Right atrium auricular region (tissue), 2 donors: Measurements from ENCODE around the gene CXCR6. TPM values are rescaled to one million over a fixed set of nuclear protein-coding genes. Genes with fewer than 3 reads are reported as not detected.

Source experiments
- DNase-seq: peaks from one replicate; pipeline ENCODE4 v3.0.0-alpha.2; 2019; ENCODE audit warnings: low spot score
- H3K27ac ChIP-seq, 2 donors: fragments of 200-600 bp; sonication (generic); 1 replicate in 1 of 2; 2 replicates in 1 of 2; pipeline ENCODE4 v1.5.1; 2016 to 2019
- H3K27me3 ChIP-seq, 2 donors: fragments of 200-600 bp; sonication (generic); one replicate each; pipeline versions ENCODE4 v1.5.1 to v1.6.0; 2017 to 2019
- H3K36me3 ChIP-seq: fragments of 200-600 bp; sonication (generic); one replicate; pipeline ENCODE4 v1.5.1; 2016
- H3K4me1 ChIP-seq, 2 donors: fragments of 200-600 bp; sonication (generic); one replicate each; pipeline versions ENCODE4 v1.5.1 to v1.6.0; 2017 to 2019
- H3K4me3 ChIP-seq, 2 donors: fragments of 200-600 bp; sonication (generic); 1 replicate in 1 of 2; 2 replicates in 1 of 2; pipeline ENCODE4 v1.5.1; 2017 to 2019; ENCODE audit warnings: mild to moderate bottlenecking in 1 of 2, moderate library complexity in 1 of 2
- H3K9me3 ChIP-seq, 2 donors: fragments of 200-600 bp; sonication (generic); one replicate each; pipeline ENCODE4 v1.5.1; 2019
- total RNA-seq, 2 donors: library from RNA; depleted of rRNA; stranded (reverse); fragments of >200 nt; gene quantifications; one replicate each; pipeline ENCODE4 v1.1.0, GENCODE V29; 2016
- TF ChIP-seq, protein P1 (sequence below), 2 donors: fragments of 200-600 bp; sonication (generic); IDR thresholded peaks; one replicate each; pipeline ENCODE4 v1.5.1; 2019; ENCODE audit warnings: antibody characterized with exemption in 2 of 2

CXCR6 gene
- total RNA-seq, 2 donors from 2014 or later: 1.2 TPM; not detected in 1

DNA sequence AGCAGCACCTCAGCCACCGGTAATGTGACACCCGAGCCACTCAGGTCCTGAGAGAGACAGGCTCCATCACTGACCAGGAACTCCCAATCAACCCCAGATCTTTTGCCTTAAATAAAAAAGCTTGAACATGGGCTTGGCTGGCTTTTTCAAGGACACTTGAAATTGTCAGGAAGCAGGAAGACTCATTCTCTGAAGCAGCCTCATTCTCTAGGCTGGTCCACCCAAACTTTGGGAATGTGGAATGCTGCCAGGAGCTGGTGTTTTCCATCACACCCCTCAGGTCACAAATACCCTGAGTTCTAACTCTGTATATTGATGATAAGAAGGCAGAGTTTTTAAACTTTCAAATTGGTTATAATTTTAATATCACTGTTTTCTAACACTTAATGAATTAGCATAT, 17.0 kb downstream of the CXCR6 start:
- Histone ChIP-seq H3K4me3 (no peak overlapping the region), H3K27ac (no peak overlapping the region), H3K27me3 (no peaks in the 10 kb centered on the region), H3K36me3 (peaks cover 100% of the 10 kb centered on the region), H3K9me3 (no peaks in the 10 kb centered on the region), H3K4me1 (peaks cover 0 to 14% of the 10 kb centered on the region in 2 donors)
- no peak for DNase-seq
- TF ChIP-seq, protein P1, sequence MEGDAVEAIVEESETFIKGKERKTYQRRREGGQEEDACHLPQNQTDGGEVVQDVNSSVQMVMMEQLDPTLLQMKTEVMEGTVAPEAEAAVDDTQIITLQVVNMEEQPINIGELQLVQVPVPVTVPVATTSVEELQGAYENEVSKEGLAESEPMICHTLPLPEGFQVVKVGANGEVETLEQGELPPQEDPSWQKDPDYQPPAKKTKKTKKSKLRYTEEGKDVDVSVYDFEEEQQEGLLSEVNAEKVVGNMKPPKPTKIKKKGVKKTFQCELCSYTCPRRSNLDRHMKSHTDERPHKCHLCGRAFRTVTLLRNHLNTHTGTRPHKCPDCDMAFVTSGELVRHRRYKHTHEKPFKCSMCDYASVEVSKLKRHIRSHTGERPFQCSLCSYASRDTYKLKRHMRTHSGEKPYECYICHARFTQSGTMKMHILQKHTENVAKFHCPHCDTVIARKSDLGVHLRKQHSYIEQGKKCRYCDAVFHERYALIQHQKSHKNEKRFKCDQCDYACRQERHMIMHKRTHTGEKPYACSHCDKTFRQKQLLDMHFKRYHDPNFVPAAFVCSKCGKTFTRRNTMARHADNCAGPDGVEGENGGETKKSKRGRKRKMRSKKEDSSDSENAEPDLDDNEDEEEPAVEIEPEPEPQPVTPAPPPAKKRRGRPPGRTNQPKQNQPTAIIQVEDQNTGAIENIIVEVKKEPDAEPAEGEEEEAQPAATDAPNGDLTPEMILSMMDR (IDR thresholded peaks at IDR 0.05): no peak

DNA sequence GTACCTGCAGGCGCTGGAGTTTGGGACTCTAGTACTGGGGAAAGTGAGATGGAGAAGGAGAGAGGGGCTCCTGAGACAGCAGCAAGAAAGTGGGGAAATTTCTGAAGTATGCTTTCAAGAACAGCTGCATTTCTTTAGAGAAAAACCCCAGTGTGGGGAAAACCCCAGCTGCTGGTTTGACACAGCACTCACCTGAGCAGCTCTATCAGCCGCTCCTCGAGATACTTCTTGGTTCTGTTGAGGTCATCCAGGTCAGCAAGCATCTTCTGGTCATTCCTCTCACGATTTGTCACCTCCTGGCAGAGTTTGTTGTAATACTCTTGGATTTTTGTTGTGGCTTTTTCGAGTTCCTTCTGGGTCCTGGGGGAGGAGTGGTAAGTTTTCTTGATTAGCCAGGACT, 18.8 kb downstream of the CXCR6 start:
- Histone ChIP-seq H3K27ac (no peak overlapping the region), H3K4me3 (no peak overlapping the region), H3K9me3 (no peaks in the 10 kb centered on the region), H3K4me1 (peaks cover 0 to 30% of the 10 kb centered on the region in 2 donors), H3K36me3 (peaks cover 100% of the 10 kb centered on the region), H3K27me3 (no peaks in the 10 kb centered on the region)
- no peak for DNase-seq
- TF ChIP-seq, protein P1 (IDR thresholded peaks at IDR 0.05): no peak

DNA sequence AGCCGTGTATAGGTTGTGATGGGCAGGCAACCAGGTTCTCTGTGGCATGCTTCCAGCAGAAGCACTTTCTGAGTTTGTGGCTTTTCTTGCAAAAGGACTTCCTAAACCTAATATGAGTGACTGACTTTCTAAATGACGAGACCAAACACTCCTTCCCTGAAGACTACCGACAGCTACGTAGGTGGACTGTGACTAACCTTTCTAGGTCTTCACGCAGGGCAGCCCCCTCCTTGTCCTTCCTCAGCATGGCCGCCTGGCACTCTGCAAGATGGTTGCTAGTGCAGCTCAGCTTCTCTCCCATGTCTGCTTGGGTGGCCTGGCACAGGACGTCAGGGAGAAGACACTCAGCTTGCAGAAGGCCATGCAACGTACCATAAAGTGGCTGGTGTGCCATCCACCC, 20.9 kb downstream of the CXCR6 start:
- Histone ChIP-seq H3K36me3 (peaks cover 98% of the 10 kb centered on the region), H3K4me1 (peaks cover 0 to 39% of the 10 kb centered on the region in 2 donors), H3K4me3 (no peak overlapping the region), H3K27me3 (no peaks in the 10 kb centered on the region), H3K9me3 (no peaks in the 10 kb centered on the region), H3K27ac (no peak overlapping the region)
- TF ChIP-seq, protein P1 (IDR thresholded peaks at IDR 0.05): no peak
- no peak for DNase-seq

DNA sequence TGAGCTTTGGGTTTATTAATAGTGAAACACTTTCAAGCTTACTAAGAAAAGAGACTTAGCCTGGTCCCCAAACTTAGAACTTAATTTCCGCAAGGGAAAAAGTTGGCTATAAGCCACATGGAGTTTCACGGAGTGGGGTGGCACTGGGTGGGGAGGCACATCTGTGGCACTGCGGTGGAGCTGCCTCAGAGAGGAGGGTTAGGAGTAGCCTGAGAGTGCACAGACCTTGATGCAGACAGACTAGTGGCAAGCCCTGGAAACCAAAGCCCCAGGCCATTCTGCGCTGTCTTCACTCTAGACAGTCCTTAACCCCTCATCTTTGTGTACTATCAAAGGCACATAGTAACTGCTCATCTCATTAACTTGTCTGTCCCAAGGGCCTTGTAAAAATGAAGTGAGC, 22.0 kb downstream of the CXCR6 start:
- Histone ChIP-seq H3K36me3 (peaks cover 97% of the 10 kb centered on the region), H3K4me3 (no peak overlapping the region), H3K4me1 (peaks cover 0 to 39% of the 10 kb centered on the region in 2 donors), H3K27me3 (no peaks in the 10 kb centered on the region), H3K9me3 (no peaks in the 10 kb centered on the region), H3K27ac (no peak overlapping the region)
- TF ChIP-seq, protein P1 (IDR thresholded peaks at IDR 0.05): no peak
- DNase-seq: no peak

DNA sequence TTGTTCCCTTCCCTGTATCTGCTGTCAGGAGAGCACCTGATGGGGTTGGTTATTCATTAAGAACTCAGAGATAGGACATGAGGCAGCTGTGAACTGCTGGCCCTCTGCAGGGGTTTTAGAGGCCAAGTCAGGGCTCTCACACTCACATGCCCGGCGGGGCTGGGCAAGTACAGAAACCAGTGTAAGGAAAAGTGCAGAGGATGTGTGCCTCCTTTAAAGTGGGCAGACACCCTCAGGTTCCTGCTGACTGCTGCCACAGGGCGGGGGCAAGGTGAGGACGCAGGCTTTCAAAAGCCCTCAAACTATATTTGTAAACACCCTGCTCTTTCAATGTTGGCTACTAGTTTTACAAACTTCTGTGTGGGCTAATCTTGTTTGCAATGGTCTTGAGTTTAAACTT, 22.4 kb downstream of the CXCR6 start:
- Histone ChIP-seq H3K27ac (no peak overlapping the region), H3K9me3 (no peaks in the 10 kb centered on the region), H3K27me3 (no peaks in the 10 kb centered on the region), H3K36me3 (peaks cover 97% of the 10 kb centered on the region), H3K4me1 (peaks cover 0 to 39% of the 10 kb centered on the region in 2 donors), H3K4me3 (no peak overlapping the region)
- DNase-seq: no peak
- TF ChIP-seq, protein P1 (IDR thresholded peaks at IDR 0.05): no peak

DNA sequence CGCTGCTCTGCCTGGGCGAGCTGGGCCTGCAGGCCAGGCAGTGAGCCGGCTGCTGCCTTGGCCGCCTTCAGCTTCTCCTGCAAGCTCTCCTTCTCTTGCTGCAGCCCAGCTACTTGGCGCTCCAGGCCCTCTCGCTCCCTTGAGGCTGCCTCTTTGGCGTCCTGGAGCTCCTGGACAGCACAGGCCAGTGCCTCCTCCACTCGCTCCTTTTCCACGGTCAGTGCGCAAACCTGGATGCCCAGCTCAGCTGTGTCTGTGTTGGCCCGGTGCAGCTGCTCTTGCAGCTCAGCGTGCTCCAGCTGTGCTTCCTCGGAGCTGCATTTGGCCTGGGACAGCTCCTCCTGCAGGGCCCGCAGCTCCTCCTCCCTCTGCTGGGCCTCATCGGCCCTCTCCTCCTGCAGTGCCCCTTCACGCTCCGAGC, 23.1 kb downstream of the CXCR6 start:
- peaks cover 96% of the 10 kb centered on the region for H3K36me3 ChIP-seq
- H3K4me1 ChIP-seq: peaks cover 0 to 39% of the 10 kb centered on the region in 2 donors
- DNase-seq: no peak
- no peak overlapping the region for H3K4me3 ChIP-seq
- H3K9me3 ChIP-seq: no peaks in the 10 kb centered on the region
- no peaks in the 10 kb centered on the region for H3K27me3 ChIP-seq
- no peak overlapping the region for H3K27ac ChIP-seq
- TF ChIP-seq, protein P1 (IDR thresholded peaks at IDR 0.05): no peak
